ENCODE measurements around the gene GUCA1A. TPM values are rescaled to one million over a fixed set of nuclear protein-coding genes. Genes with fewer than 3 reads are reported as not detected.

Gene GUCA1A
- total and polyA plus RNA-seq, 2 of the 4 experiments (the other 2 are of a cell fraction), result 0.18 to 0.32 TPM

Other genes with a start within 250 kb of the GUCA1A start
- 19.2 and 19.4 TPM in 2 replicates for gene CCND3, start 231.6 kb upstream of the GUCA1A start, total RNA-seq (2012; rRNA removed)
- 61.9 and 63.8 TPM in 2 replicates for gene CCND3, start 231.6 kb upstream of the GUCA1A start, polyA plus RNA-seq (2012; rRNA removed)
- 19.7 and 22.8 TPM in 2 replicates for gene TAF8, start 122.8 kb upstream of the GUCA1A start, total RNA-seq (2012; rRNA removed)
- gene TAF8, start 122.8 kb upstream of the GUCA1A start, polyA plus RNA-seq (2012; rRNA removed), result 14.3 and 21.0 TPM in 2 replicates
- gene C6orf132, start 30.7 kb upstream of the GUCA1A start, total RNA-seq (2012; rRNA removed), result 0.72 and 1.1 TPM in 2 replicates
- 1.7 and 1.8 TPM in 2 replicates for gene C6orf132, start 30.7 kb upstream of the GUCA1A start, polyA plus RNA-seq (2012; rRNA removed)
- under 0.01 and 0.18 TPM in 2 replicates for gene GUCA1B, start 21.6 kb downstream of the GUCA1A start, total RNA-seq (2012; rRNA removed)
- 0.60 and 1.0 TPM in 2 replicates for gene GUCA1B, start 21.6 kb downstream of the GUCA1A start, polyA plus RNA-seq (2012; rRNA removed)
- 47.0 and 71.1 TPM in 2 replicates for gene MRPS10, start 44.5 kb downstream of the GUCA1A start, total RNA-seq (2012; rRNA removed)
- gene MRPS10, start 44.5 kb downstream of the GUCA1A start, polyA plus RNA-seq (2012; rRNA removed), result 24.0 and 28.5 TPM in 2 replicates

All from IMR-90 (cell line).